Cardiac muscle cell (in vitro differentiated cells and primary cell): ENCODE measurements around the gene ATL1. TPM values are rescaled to one million over a fixed set of nuclear protein-coding genes. Genes with fewer than 3 reads are reported as not detected.
A peak's percentile ranks its signal among the peaks of the same experiment; 100 is the strongest.
"Not testable (repeated sequence)": the region's sequence is repeated elsewhere in the genome, so short reads cannot be mapped to it uniquely, and the experiment has no call there.

Experiments used
- DNase-seq, 2 donors: peaks; one replicate each; pipeline versions ENCODE4 v3.0.0 to v3.0.0-alpha.2; 2010 to 2017; ENCODE audit warnings: low read depth in 1 of 2, low spot score in 1 of 2
- H3K27ac ChIP-seq: fragments of 200-600 bp; sonication (generic); 2 replicates; pipeline ENCODE4 v1.5.1; 2016
- H3K27me3 ChIP-seq: fragments of 200-600 bp; sonication (generic); 2 replicates; pipeline ENCODE4 v1.6.0; 2016; ENCODE audit warnings: control low read depth
- H3K36me3 ChIP-seq: fragments of 200-600 bp; sonication (generic); 2 replicates; pipeline ENCODE4 v1.5.1; 2016; ENCODE audit warnings: control low read depth
- H3K4me1 ChIP-seq: fragments of 200-600 bp; sonication (generic); 2 replicates; pipeline ENCODE4 v1.8.1; 2017; ENCODE audit warnings: low read depth, mild to moderate bottlenecking, mixed run types
- H3K4me3 ChIP-seq: fragments of 200-600 bp; sonication (generic); 2 replicates; pipeline ENCODE4 v1.5.1; 2016; ENCODE audit warnings: mild to moderate bottlenecking
- H3K9me3 ChIP-seq: fragments of 200-600 bp; sonication (generic); 2 replicates; pipeline ENCODE4 v1.5.1; 2017; ENCODE audit warnings: low read depth, mild to moderate bottlenecking, control low read depth
- CTCF ChIP-seq: IDR thresholded peaks from 2 replicates; pipeline ENCODE4 v1.5.1; 2012; ENCODE audit warnings: low read depth, mild to moderate bottlenecking, low read length
- polyA plus RNA-seq: library from polyadenylated mRNA; unstranded; fragments of >200 nt; fragmentation: Nextera tagmentation; extraction: Ambion mirVana; gene quantifications from 2 replicates; pipeline ENCODE4 v1.2.1, GENCODE V29; 2016
- total RNA-seq: library from RNA; depleted of rRNA; stranded (reverse); fragments of >200 nt; gene quantifications from 2 replicates; pipeline ENCODE4 v1.2.3, GENCODE V29; 2016

ATL1 gene
- total and polyA plus RNA-seq, 2 experiments from 2014 or later = 0.39 to 3.3 TPM

- no peak overlapping the region for H3K4me3 ChIP-seq
- no peaks in the 10 kb centered on the region for H3K4me1 ChIP-seq
- no peak for DNase-seq
- H3K27me3 ChIP-seq = no peaks in the 10 kb centered on the region
- H3K9me3 ChIP-seq = no peaks in the 10 kb centered on the region
- no peaks in the 10 kb centered on the region for H3K36me3 ChIP-seq
- H3K27ac ChIP-seq = no peak overlapping the region
- TF ChIP-seq CTCF = no peak
Measured at GRCh38 chr14:50541159-50541567, 18.8 kb upstream of the ATL1 start.

- Histone ChIP-seq H3K27me3 (no peaks in the 10 kb centered on the region), H3K9me3 (no peaks in the 10 kb centered on the region), H3K4me1 (no peaks in the 10 kb centered on the region), H3K36me3 (no peaks in the 10 kb centered on the region), H3K27ac (no peak overlapping the region), H3K4me3 (no peak overlapping the region)
- DNase-seq = peak; percentile 50 to 67
- peak; percentile 57 for TF ChIP-seq CTCF
Measured at GRCh38 chr14:50542941-50543418, 17.0 kb upstream of the ATL1 start.

GRCh38 chr14:50544911-50545310 is 15.0 kb upstream of the ATL1 start:
- DNase-seq = no peak
- H3K4me1 ChIP-seq = no peaks in the 10 kb centered on the region
- no peaks in the 10 kb centered on the region for H3K27me3 ChIP-seq
- H3K27ac ChIP-seq = no peak overlapping the region
- no peaks in the 10 kb centered on the region for H3K36me3 ChIP-seq
- TF ChIP-seq CTCF = no peak
- H3K9me3 ChIP-seq = no peaks in the 10 kb centered on the region
- H3K4me3 ChIP-seq = no peak overlapping the region

- H3K4me1 ChIP-seq = no peaks in the 10 kb centered on the region
- TF ChIP-seq CTCF = no peak
- no peak overlapping the region for H3K4me3 ChIP-seq
- no peaks in the 10 kb centered on the region for H3K9me3 ChIP-seq
- DNase-seq = no peak
- H3K27me3 ChIP-seq = no peaks in the 10 kb centered on the region
- no peak overlapping the region for H3K27ac ChIP-seq
- no peaks in the 10 kb centered on the region for H3K36me3 ChIP-seq
Measured at GRCh38 chr14:50545618-50546017, 14.3 kb upstream of the ATL1 start.

- no peak for TF ChIP-seq CTCF
- no peaks in the 10 kb centered on the region for H3K4me1 ChIP-seq
- peaks cover 17% of the 10 kb centered on the region for H3K27me3 ChIP-seq
- H3K27ac ChIP-seq = no peak overlapping the region
- no peak overlapping the region for H3K4me3 ChIP-seq
- H3K9me3 ChIP-seq = no peaks in the 10 kb centered on the region
- H3K36me3 ChIP-seq = no peaks in the 10 kb centered on the region
- no peak for DNase-seq
Measured at GRCh38 chr14:50550294-50550693, 9.7 kb upstream of the ATL1 start.

GRCh38 chr14:50551877-50552276 is 8.1 kb upstream of the ATL1 start:
- Histone ChIP-seq H3K36me3 (no peaks in the 10 kb centered on the region), H3K4me1 (no peaks in the 10 kb centered on the region), H3K4me3 (no peak overlapping the region), H3K9me3 (no peaks in the 10 kb centered on the region), H3K27me3 (peaks cover 31% of the 10 kb centered on the region), H3K27ac (no peak overlapping the region)
- no peak for TF ChIP-seq CTCF
- no peak for DNase-seq

GRCh38 chr14:50552796-50553195 is 7.1 kb upstream of the ATL1 start:
- not testable (repeated sequence) for H3K4me1 ChIP-seq

More at GRCh38 chr14:50552796-50553195, 7.1 kb upstream of the ATL1 start:
- not testable (repeated sequence) for H3K9me3 ChIP-seq, H3K27ac ChIP-seq, H3K36me3 ChIP-seq, DNase-seq, H3K4me3 ChIP-seq
- peaks cover 40% of the 10 kb centered on the region for H3K27me3 ChIP-seq
